ENCODE results near the gene GALNT5. TPM values are rescaled to one million over a fixed set of nuclear protein-coding genes. Genes with fewer than 3 reads are reported as not detected.

The GALNT5 gene
- total RNA-seq, 1 donor from 2014 or later: 3.1 TPM

DNA sequence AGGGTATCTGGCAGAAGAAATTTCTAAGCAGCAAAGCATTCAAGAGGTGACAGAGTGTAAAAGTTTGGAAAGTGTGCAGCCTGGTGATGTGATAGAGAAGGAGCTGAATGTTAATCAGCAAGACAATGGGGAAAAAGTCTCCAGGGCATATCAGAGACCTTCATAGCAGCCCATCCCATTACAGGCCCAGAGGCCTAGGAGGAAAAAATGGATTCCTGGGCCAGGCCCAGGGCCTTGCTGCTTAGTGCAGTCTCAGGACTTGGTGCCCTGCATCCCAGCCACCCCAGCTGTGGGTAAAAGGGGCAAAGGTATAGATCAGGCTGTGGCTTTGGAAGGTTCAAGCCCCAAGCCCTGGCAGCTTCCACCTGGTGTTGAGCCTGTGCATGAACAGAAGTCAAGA, 104.0 kb downstream of the GALNT5 start:
- H3K36me3 ChIP-seq (ENCODE audit: control insufficient read depth, insufficient read depth, low read length): no peaks in the 10 kb centered on the region
- TF ChIP-seq, protein P1, sequence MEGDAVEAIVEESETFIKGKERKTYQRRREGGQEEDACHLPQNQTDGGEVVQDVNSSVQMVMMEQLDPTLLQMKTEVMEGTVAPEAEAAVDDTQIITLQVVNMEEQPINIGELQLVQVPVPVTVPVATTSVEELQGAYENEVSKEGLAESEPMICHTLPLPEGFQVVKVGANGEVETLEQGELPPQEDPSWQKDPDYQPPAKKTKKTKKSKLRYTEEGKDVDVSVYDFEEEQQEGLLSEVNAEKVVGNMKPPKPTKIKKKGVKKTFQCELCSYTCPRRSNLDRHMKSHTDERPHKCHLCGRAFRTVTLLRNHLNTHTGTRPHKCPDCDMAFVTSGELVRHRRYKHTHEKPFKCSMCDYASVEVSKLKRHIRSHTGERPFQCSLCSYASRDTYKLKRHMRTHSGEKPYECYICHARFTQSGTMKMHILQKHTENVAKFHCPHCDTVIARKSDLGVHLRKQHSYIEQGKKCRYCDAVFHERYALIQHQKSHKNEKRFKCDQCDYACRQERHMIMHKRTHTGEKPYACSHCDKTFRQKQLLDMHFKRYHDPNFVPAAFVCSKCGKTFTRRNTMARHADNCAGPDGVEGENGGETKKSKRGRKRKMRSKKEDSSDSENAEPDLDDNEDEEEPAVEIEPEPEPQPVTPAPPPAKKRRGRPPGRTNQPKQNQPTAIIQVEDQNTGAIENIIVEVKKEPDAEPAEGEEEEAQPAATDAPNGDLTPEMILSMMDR (IDR thresholded peaks at IDR 0.05; ENCODE audit: insufficient read depth, low read length, poor library complexity, severe bottlenecking): no peak
- no peak for DNase-seq (ENCODE audit: low read depth)

DNA sequence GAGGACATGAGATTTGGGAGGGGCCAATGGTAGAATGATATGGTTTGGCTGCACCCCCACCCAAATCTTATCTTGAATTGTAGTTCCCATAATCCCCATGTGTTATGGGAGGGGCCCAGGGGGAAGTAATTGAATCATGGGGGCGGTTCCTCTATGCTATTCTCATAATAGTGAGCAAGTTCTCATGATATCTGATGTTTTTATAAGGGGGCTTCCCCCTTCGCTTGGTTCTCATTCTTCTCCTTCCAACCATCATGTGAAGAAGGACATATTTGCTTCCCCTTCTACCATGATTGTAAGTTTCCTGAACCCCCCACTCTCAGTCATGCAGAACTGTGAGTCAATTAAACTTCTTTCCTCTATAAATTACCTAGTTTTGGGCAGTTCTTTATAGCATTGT, 105.1 kb downstream of the GALNT5 start:
- Histone ChIP-seq H3K4me3 (ENCODE audit: low read depth, low read length) (no peak overlapping the region), H3K36me3 (ENCODE audit: control insufficient read depth, insufficient read depth, low read length) (no peaks in the 10 kb centered on the region), H3K27me3 (ENCODE audit: control insufficient read depth, insufficient read depth, low read length) (no peaks in the 10 kb centered on the region)
- TF ChIP-seq, protein P1 (IDR thresholded peaks at IDR 0.05; ENCODE audit: insufficient read depth, low read length, poor library complexity, severe bottlenecking): no peak
- no peak for DNase-seq (ENCODE audit: low read depth)

More for the DNA sequence above, 104.0 kb downstream of the GALNT5 start:
- Histone ChIP-seq H3K4me3 (ENCODE audit: low read depth, low read length) (no peak overlapping the region), H3K27me3 (ENCODE audit: control insufficient read depth, insufficient read depth, low read length) (no peaks in the 10 kb centered on the region)

DNA sequence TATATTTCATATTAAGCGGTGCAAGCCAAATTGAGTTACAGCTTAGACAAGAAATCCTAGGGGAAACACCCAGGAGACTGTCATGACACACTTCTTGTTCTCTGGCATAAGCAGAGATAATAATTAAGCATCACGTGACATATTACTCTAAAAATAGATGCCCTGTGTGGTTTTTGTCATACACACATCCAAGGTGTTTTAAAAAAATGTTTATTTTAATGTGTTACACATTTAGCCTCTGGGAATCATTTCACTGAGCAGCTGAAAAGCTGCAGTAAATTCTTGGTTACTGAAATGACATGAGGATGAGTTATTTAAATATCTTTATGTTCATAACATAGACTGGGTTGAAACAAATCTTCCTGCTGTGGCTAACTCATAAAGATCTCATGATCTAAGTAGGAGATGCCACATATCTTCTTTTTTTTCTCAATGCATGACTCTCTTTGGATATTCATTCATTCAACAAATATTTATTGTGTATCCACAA, 106.2 kb downstream of the GALNT5 start:
- TF ChIP-seq, protein P1 (IDR thresholded peaks at IDR 0.05; ENCODE audit: insufficient read depth, low read length, poor library complexity, severe bottlenecking): no peak
- Histone ChIP-seq H3K4me3 (ENCODE audit: low read depth, low read length) (no peak overlapping the region), H3K36me3 (ENCODE audit: control insufficient read depth, insufficient read depth, low read length) (no peaks in the 10 kb centered on the region), H3K27me3 (ENCODE audit: control insufficient read depth, insufficient read depth, low read length) (no peaks in the 10 kb centered on the region)
- DNase-seq (ENCODE audit: low read depth): peak; percentile 12

Other genes with a start within 250 kb of the GALNT5 start
- not detected in 2 replicates for gene ERMN, start 68.1 kb downstream of the GALNT5 start, total RNA-seq
- gene CYTIP, start 186.4 kb downstream of the GALNT5 start, total RNA-seq: 0.04 and 0.34 TPM in 2 replicates